Epithelial cell of prostate (primary cell): ENCODE results near the gene ORC4.
A peak's percentile ranks its signal among the peaks of the same experiment; 100 is the strongest.
"Not testable (repeated sequence)": the region's sequence is repeated elsewhere in the genome, so short reads cannot be mapped to it uniquely, and the experiment has no call there.

ENCODE experiments used
- DNase-seq: peaks from one replicate; pipeline ENCODE4 v3.0.0-alpha.2; 2011; ENCODE audit warnings: low read depth, low spot score
- H3K27ac ChIP-seq: fragments of 450-650 bp; 2 replicates; pipeline ENCODE4 v1.5.1; 2017; ENCODE audit warnings: mild to moderate bottlenecking

Gene ORC4

GRCh38 chr2:148021059-148021861 lies 723 bp upstream of the ORC4 start, which contains the start of gene MBD5:
Gene MBD5 (plus strand): TSS chr2:148021091.
- no peak for DNase-seq
- H3K27ac ChIP-seq, result peak within 1 kb of the TSS; percentile 78

- DNase-seq, result no peak
- H3K27ac ChIP-seq, result no peak overlapping the region
Measured at GRCh38 chr2:148014616-148015015, 5.9 kb downstream of the ORC4 start.

- no peak overlapping the region for H3K27ac ChIP-seq
Measured at GRCh38 chr2:148013876-148014275, 6.7 kb downstream of the ORC4 start.

GRCh38 chr2:148008411-148008810 lies 12.1 kb downstream of the ORC4 start:
- not testable (repeated sequence) for H3K27ac ChIP-seq, DNase-seq

More at GRCh38 chr2:148013876-148014275, 6.7 kb downstream of the ORC4 start:
- no peak for DNase-seq

- no peak overlapping the region for H3K27ac ChIP-seq
- DNase-seq, result no peak
Measured at GRCh38 chr2:148007219-148007900, 13.2 kb downstream of the ORC4 start.

- no peak overlapping the region for H3K27ac ChIP-seq
- no peak for DNase-seq
Measured at GRCh38 chr2:148006249-148007007, 14.1 kb downstream of the ORC4 start.

- H3K27ac ChIP-seq, DNase-seq: not testable (repeated sequence)
Measured at GRCh38 chr2:148002420-148002819, 18.1 kb downstream of the ORC4 start.

- H3K27ac ChIP-seq, result no peak overlapping the region
- no peak for DNase-seq
Measured at GRCh38 chr2:148000095-148000494, 20.4 kb downstream of the ORC4 start.

- DNase-seq, result no peak
- no peak overlapping the region for H3K27ac ChIP-seq
Measured at GRCh38 chr2:147999126-147999525, 21.4 kb downstream of the ORC4 start.

GRCh38 chr2:147998203-147998602 lies 22.3 kb downstream of the ORC4 start:
- no peak overlapping the region for H3K27ac ChIP-seq
- no peak for DNase-seq

- H3K27ac ChIP-seq, result no peak overlapping the region
- DNase-seq, result no peak
Measured at GRCh38 chr2:147996828-147997227, 23.7 kb downstream of the ORC4 start.

GRCh38 chr2:147994965-147995364 lies 25.6 kb downstream of the ORC4 start:
- not testable (repeated sequence) for H3K27ac ChIP-seq, DNase-seq

GRCh38 chr2:147989809-147990403 lies 30.6 kb downstream of the ORC4 start:
- DNase-seq, result no peak

GRCh38 chr2:147989102-147989501 lies 31.4 kb downstream of the ORC4 start:
- no peak for DNase-seq
- H3K27ac ChIP-seq, result no peak overlapping the region

More at GRCh38 chr2:147989809-147990403, 30.6 kb downstream of the ORC4 start:
- H3K27ac ChIP-seq, result no peak overlapping the region

GRCh38 chr2:147980940-147981528 lies 39.5 kb downstream of the ORC4 start:
- DNase-seq, result no peak
- no peak overlapping the region for H3K27ac ChIP-seq

- H3K27ac ChIP-seq, result no peak overlapping the region
- DNase-seq, result no peak
Measured at GRCh38 chr2:147977679-147978078, 42.9 kb downstream of the ORC4 start.

GRCh38 chr2:147976102-147976501 lies 44.4 kb downstream of the ORC4 start:
- no peak for DNase-seq

GRCh38 chr2:147968571-147968970 lies 52.0 kb downstream of the ORC4 start:
- H3K27ac ChIP-seq, result no peak overlapping the region
- no peak for DNase-seq

More at GRCh38 chr2:147976102-147976501, 44.4 kb downstream of the ORC4 start:
- H3K27ac ChIP-seq, result no peak overlapping the region

GRCh38 chr2:147952118-147952517 lies 68.4 kb downstream of the ORC4 start:
- no peak for DNase-seq
- H3K27ac ChIP-seq, result no peak overlapping the region

- DNase-seq, result no peak
- no peak overlapping the region for H3K27ac ChIP-seq
Measured at GRCh38 chr2:147945660-147946059, 74.9 kb downstream of the ORC4 start.
